ENCODE measurements around the gene MED27. TPM values are rescaled to one million over a fixed set of nuclear protein-coding genes. Genes with fewer than 3 reads are reported as not detected.
A peak's percentile ranks its signal among the peaks of the same experiment; 100 is the strongest.

The MED27 gene
- polyA plus RNA-seq, 1 donor = 12.6 TPM

GRCh38 chr9:131982671-131983239 lies 96.9 kb downstream of the MED27 start:
- no peak overlapping the region for H3K4me3 ChIP-seq (ENCODE audit: low read length)
- no peak for DNase-seq
- H3K27ac ChIP-seq (ENCODE audit: low read length) = no peak overlapping the region
- H3K27me3 ChIP-seq (ENCODE audit: control insufficient read depth, insufficient read depth, low read length) = no peaks in the 10 kb centered on the region
- no CpG with 5 or more reads among the region's 5 CpGs for WGBS (ENCODE audit: insufficient coverage, low lambda C conversion rate)
- H3K36me3 ChIP-seq (ENCODE audit: control insufficient read depth, insufficient read depth, low read length) = no peaks in the 10 kb centered on the region
- H3K9me3 ChIP-seq (ENCODE audit: control insufficient read depth, low read depth, low read length) = no peaks in the 10 kb centered on the region
- no peaks in the 10 kb centered on the region for H3K4me1 ChIP-seq (ENCODE audit: control insufficient read depth, insufficient read depth, low read length)

- Histone ChIP-seq H3K4me1 (ENCODE audit: control insufficient read depth, insufficient read depth, low read length) (peaks cover 2% of the 10 kb centered on the region), H3K36me3 (ENCODE audit: control insufficient read depth, insufficient read depth, low read length) (no peaks in the 10 kb centered on the region), H3K27ac (ENCODE audit: low read length) (no peak overlapping the region), H3K4me3 (ENCODE audit: low read length) (no peak overlapping the region), H3K9me3 (ENCODE audit: control insufficient read depth, low read depth, low read length) (no peaks in the 10 kb centered on the region), H3K27me3 (ENCODE audit: control insufficient read depth, insufficient read depth, low read length) (no peaks in the 10 kb centered on the region)
- WGBS (ENCODE audit: insufficient coverage, low lambda C conversion rate) = no CpG with 5 or more reads among the region's 4 CpGs
- no peak for DNase-seq
These were observed 97.6 kb downstream of the MED27 start for GRCh38 chr9:131982102-131982501.

- WGBS (ENCODE audit: insufficient coverage, low lambda C conversion rate) = 92% methylated on average over 2 of the region's 8 CpGs
These were observed 98.4 kb downstream of the MED27 start for GRCh38 chr9:131981116-131981776.

GRCh38 chr9:131980267-131981016 lies 99.2 kb downstream of the MED27 start:
- no CpG with 5 or more reads among the region's 8 CpGs for WGBS (ENCODE audit: insufficient coverage, low lambda C conversion rate)
- H3K27me3 ChIP-seq (ENCODE audit: control insufficient read depth, insufficient read depth, low read length) = no peaks in the 10 kb centered on the region
- H3K27ac ChIP-seq (ENCODE audit: low read length) = no peak overlapping the region
- no peak for DNase-seq
- H3K4me1 ChIP-seq (ENCODE audit: control insufficient read depth, insufficient read depth, low read length) = peaks cover 9% of the 10 kb centered on the region
- H3K36me3 ChIP-seq (ENCODE audit: control insufficient read depth, insufficient read depth, low read length) = no peaks in the 10 kb centered on the region
- H3K4me3 ChIP-seq (ENCODE audit: low read length) = no peak overlapping the region
- no peaks in the 10 kb centered on the region for H3K9me3 ChIP-seq (ENCODE audit: control insufficient read depth, low read depth, low read length)

More at GRCh38 chr9:131981116-131981776, 98.4 kb downstream of the MED27 start:
- Histone ChIP-seq H3K27me3 (ENCODE audit: control insufficient read depth, insufficient read depth, low read length) (no peaks in the 10 kb centered on the region), H3K9me3 (ENCODE audit: control insufficient read depth, low read depth, low read length) (no peaks in the 10 kb centered on the region), H3K4me1 (ENCODE audit: control insufficient read depth, insufficient read depth, low read length) (peaks cover 6% of the 10 kb centered on the region), H3K36me3 (ENCODE audit: control insufficient read depth, insufficient read depth, low read length) (no peaks in the 10 kb centered on the region), H3K4me3 (ENCODE audit: low read length) (no peak overlapping the region), H3K27ac (ENCODE audit: low read length) (no peak overlapping the region)
- no peak for DNase-seq

GRCh38 chr9:131977109-131977838 lies 102.4 kb downstream of the MED27 start:
- Histone ChIP-seq H3K27me3 (ENCODE audit: control insufficient read depth, insufficient read depth, low read length) (no peaks in the 10 kb centered on the region), H3K36me3 (ENCODE audit: control insufficient read depth, insufficient read depth, low read length) (no peaks in the 10 kb centered on the region), H3K27ac (ENCODE audit: low read length) (no peak overlapping the region), H3K9me3 (ENCODE audit: control insufficient read depth, low read depth, low read length) (no peaks in the 10 kb centered on the region), H3K4me3 (ENCODE audit: low read length) (no peak overlapping the region), H3K4me1 (ENCODE audit: control insufficient read depth, insufficient read depth, low read length) (peaks cover 9% of the 10 kb centered on the region)
- 90% methylated on average over 2 of the region's 10 CpGs for WGBS (ENCODE audit: insufficient coverage, low lambda C conversion rate)
- DNase-seq = no peak

- WGBS (ENCODE audit: insufficient coverage, low lambda C conversion rate) = 40% methylated on average over 2 of the region's 5 CpGs
- no peak overlapping the region for H3K27ac ChIP-seq (ENCODE audit: low read length)
- H3K4me3 ChIP-seq (ENCODE audit: low read length) = no peak overlapping the region
- H3K9me3 ChIP-seq (ENCODE audit: control insufficient read depth, low read depth, low read length) = no peaks in the 10 kb centered on the region
- H3K4me1 ChIP-seq (ENCODE audit: control insufficient read depth, insufficient read depth, low read length) = peaks cover 9% of the 10 kb centered on the region
- peak; percentile 25 to 42 for DNase-seq
- no peaks in the 10 kb centered on the region for H3K36me3 ChIP-seq (ENCODE audit: control insufficient read depth, insufficient read depth, low read length)
- H3K27me3 ChIP-seq (ENCODE audit: control insufficient read depth, insufficient read depth, low read length) = no peaks in the 10 kb centered on the region
These were observed 103.2 kb downstream of the MED27 start for GRCh38 chr9:131976157-131977108.

- Histone ChIP-seq H3K36me3 (ENCODE audit: control insufficient read depth, insufficient read depth, low read length) (no peaks in the 10 kb centered on the region), H3K9me3 (ENCODE audit: control insufficient read depth, low read depth, low read length) (no peaks in the 10 kb centered on the region), H3K27me3 (ENCODE audit: control insufficient read depth, insufficient read depth, low read length) (no peaks in the 10 kb centered on the region), H3K4me3 (ENCODE audit: low read length) (no peak overlapping the region), H3K27ac (ENCODE audit: low read length) (no peak overlapping the region), H3K4me1 (ENCODE audit: control insufficient read depth, insufficient read depth, low read length) (peaks cover 9% of the 10 kb centered on the region)
- DNase-seq = no peak
These were observed 106.8 kb downstream of the MED27 start for GRCh38 chr9:131972889-131973288.

- Histone ChIP-seq H3K27me3 (ENCODE audit: control insufficient read depth, insufficient read depth, low read length) (no peaks in the 10 kb centered on the region), H3K4me1 (ENCODE audit: control insufficient read depth, insufficient read depth, low read length) (peaks cover 2% of the 10 kb centered on the region), H3K36me3 (ENCODE audit: control insufficient read depth, insufficient read depth, low read length) (no peaks in the 10 kb centered on the region), H3K9me3 (ENCODE audit: control insufficient read depth, low read depth, low read length) (no peaks in the 10 kb centered on the region), H3K27ac (ENCODE audit: low read length) (no peak overlapping the region), H3K4me3 (ENCODE audit: low read length) (no peak overlapping the region)
- no CpG with 5 or more reads among the region's 6 CpGs for WGBS (ENCODE audit: insufficient coverage, low lambda C conversion rate)
- no peak for DNase-seq
These were observed 108.1 kb downstream of the MED27 start for GRCh38 chr9:131971482-131972074.

GRCh38 chr9:131969469-131969989 lies 110.1 kb downstream of the MED27 start:
- WGBS (ENCODE audit: insufficient coverage, low lambda C conversion rate) = no CpG with 5 or more reads among the region's 5 CpGs
- no peak overlapping the region for H3K4me3 ChIP-seq (ENCODE audit: low read length)

More at GRCh38 chr9:131969469-131969989, 110.1 kb downstream of the MED27 start:
- Histone ChIP-seq H3K9me3 (ENCODE audit: control insufficient read depth, low read depth, low read length) (no peaks in the 10 kb centered on the region), H3K36me3 (ENCODE audit: control insufficient read depth, insufficient read depth, low read length) (no peaks in the 10 kb centered on the region), H3K27me3 (ENCODE audit: control insufficient read depth, insufficient read depth, low read length) (no peaks in the 10 kb centered on the region), H3K27ac (ENCODE audit: low read length) (no peak overlapping the region), H3K4me1 (ENCODE audit: control insufficient read depth, insufficient read depth, low read length) (no peaks in the 10 kb centered on the region)
- DNase-seq = no peak

All from large intestine (tissue), 3 donors.